Measurements from ENCODE around the gene GPANK1. TPM values are rescaled to one million over a fixed set of nuclear protein-coding genes. Genes with fewer than 3 reads are reported as not detected.

The GPANK1 gene
- total and polyA plus RNA-seq, 2 of the 13 experiments (the other 11 are each of a cell fraction or from before 2014, with no cell fraction given): 15.4 to 22.8 TPM

GRCh38 chr6:31633447-31633846 lies 31.4 kb downstream of the GPANK1 start:
- no peak overlapping the region for H3K27ac ChIP-seq (ENCODE audit: extremely low read length, insufficient read depth, low read length)
- peaks cover 62 to 89% of the 10 kb centered on the region in 2 experiments for H3K36me3 ChIP-seq (replicated peaks in 1 of 2; ENCODE audit: control insufficient read depth in 1 of 2, insufficient read depth in 2 of 2, low read length in 2 of 2)

GRCh38 chr6:31632279-31632946 lies 32.4 kb downstream of the GPANK1 start:
- POLR2A ChIA-PET: interaction anchor here (0.6 to 2.4 kb wide), 4 partner anchors 11 to 201 kb away, joined by 4 to 9 read pairs (median 5); partner anchors contain the start of genes C6orf47 and PRRC2A
- TF ChIP-seq DZIP1 (CRISPR knock-in tag; IDR thresholded peaks at IDR 0.05) (no peak), AGO2 (optimal IDR thresholded peaks at IDR 0.05; ENCODE audit: low read depth, low read length) (peak; percentile 98), POLR2G (IDR thresholded peaks at IDR 0.05; ENCODE audit: low read depth, low read length) (peak; percentile 60; the same call in 1 of the 2 replicates), PBX2 (CRISPR knock-in tag; IDR thresholded peaks at IDR 0.05) (no peak), ZNF777 (CRISPR knock-in tag; IDR thresholded peaks at IDR 0.05) (no peak), KLF6 (CRISPR knock-in tag; IDR thresholded peaks at IDR 0.05) (no peak), FLYWCH1 (CRISPR knock-in tag; IDR thresholded peaks at IDR 0.05) (no peak), ARNT (IDR thresholded peaks at IDR 0.05) (no peak), EEA1 (CRISPR knock-in tag; IDR thresholded peaks at IDR 0.05; ENCODE audit: borderline replicate concordance) (no peak), ZNF576 (CRISPR knock-in tag; IDR thresholded peaks at IDR 0.05) (no peak), KDM1A (CRISPR knock-in tag; IDR thresholded peaks at IDR 0.05) (no peak)

More at GRCh38 chr6:31633447-31633846, 31.4 kb downstream of the GPANK1 start:
- Histone ChIP-seq H2AFZ (ENCODE audit: low read length) (no peak overlapping the region), H3K79me2 (ENCODE audit: insufficient read depth, low read length) (no peaks in the 10 kb centered on the region), H3K27me3 (ENCODE audit: control insufficient read depth in 1 of 2, insufficient read depth in 2 of 2, low read length in 2 of 2) (no peaks in the 10 kb centered on the region), H4K20me1 (ENCODE audit: insufficient read depth, low read length) (no peaks in the 10 kb centered on the region; the same call in 1 of the 2 replicates), H3K4me2 (ENCODE audit: low read depth, low read length) (no peak overlapping the region), H3K9ac (ENCODE audit: insufficient read depth, low read depth, low read length) (no peak overlapping the region), H3K4me1 (ENCODE audit: insufficient read depth, low read length) (no peaks in the 10 kb centered on the region), H3K4me3 (replicated peaks in 1 of 3; ENCODE audit: insufficient read depth in 1 of 3, low read depth in 2 of 3, low read length in 3 of 3) (no peak overlapping the region), H3K9me3 (ENCODE audit: low read length) (no peaks in the 10 kb centered on the region)
- WGBS (ENCODE audit: low lambda C conversion rate): 97% methylated on average over 7 of the region's 7 CpGs
- BruUV-seq (replicated peaks): no TSS peak
- TF ChIP-seq ZNF577 (CRISPR knock-in tag; IDR thresholded peaks at IDR 0.05; ENCODE audit: borderline replicate concordance, low read depth) (no peak), AGO2 (optimal IDR thresholded peaks at IDR 0.05; ENCODE audit: low read depth, low read length) (peak; percentile 80), POLR2AphosphoS5 (IDR thresholded peaks at IDR 0.05; ENCODE audit: low read depth, low read length) (0 out of 2 replicates have a peak, but pooled peaks have one; percentile 14), FOXK2 (IDR thresholded peaks at IDR 0.05) (no peak), HDAC6 (IDR thresholded peaks at IDR 0.05; ENCODE audit: low read depth, low read length) (no peak), MIER2 (CRISPR knock-in tag; IDR thresholded peaks at IDR 0.05) (no peak), ZNF160 (CRISPR knock-in tag; IDR thresholded peaks at IDR 0.05) (no peak), RBM22 (optimal IDR thresholded peaks at IDR 0.05; ENCODE audit: low read length) (peak; percentile 31), ZNF225 (CRISPR knock-in tag; IDR thresholded peaks at IDR 0.05) (0 out of 2 replicates have a peak, but pooled peaks have one; percentile 60), MEIS1 (CRISPR knock-in tag; IDR thresholded peaks at IDR 0.05; ENCODE audit: borderline replicate concordance) (no peak), ZSCAN30 (CRISPR knock-in tag; IDR thresholded peaks at IDR 0.05) (no peak)
- ChIA-PET POLR2A (interaction anchor here (1.2 to 3.4 kb wide), 7 partner anchors 10 to 27 kb away, joined by 3 to 20 read pairs (median 5); partner anchors contain the start of genes BAG6, C6orf47 and PRRC2A), CTCF (ENCODE audit: low intra/inter-chr PET ratio, low total read pairs) (no interaction called here)
- no peak for DNase-seq (ENCODE audit: low spot score)
- in situ Hi-C loops (cut with HindIII; ENCODE audit: extremely low pct_ligation_motif_present, low pct_unique_long_range_greater_than_20kb): no loop called here
- no peak for ATAC-seq
- intact Hi-C loops (cut with micrococcal nuclease; ENCODE audit: unreplicated experiment): no loop called here
- no peak for FAIRE-seq

More at GRCh38 chr6:31632279-31632946, 32.4 kb downstream of the GPANK1 start:
- FAIRE-seq (no peak), ATAC-seq (no peak), DNase-seq (ENCODE audit: low spot score) (no peak)
- Histone ChIP-seq H3K36me3 (replicated peaks in 1 of 2; ENCODE audit: control insufficient read depth in 1 of 2, insufficient read depth in 2 of 2, low read length in 2 of 2) (peaks cover 70 to 99% of the 10 kb centered on the region in 2 experiments), H3K4me1 (ENCODE audit: insufficient read depth, low read length) (no peaks in the 10 kb centered on the region), H2AFZ (ENCODE audit: low read length) (no peak overlapping the region), H3K9ac (ENCODE audit: insufficient read depth, low read depth, low read length) (no peak overlapping the region), H3K9me3 (ENCODE audit: low read length) (no peaks in the 10 kb centered on the region), H4K20me1 (ENCODE audit: insufficient read depth, low read length) (no peaks in the 10 kb centered on the region), H3K27ac (ENCODE audit: extremely low read length, insufficient read depth, low read length) (no peak overlapping the region), H3K27me3 (ENCODE audit: control insufficient read depth in 1 of 2, insufficient read depth in 2 of 2, low read length in 2 of 2) (no peaks in the 10 kb centered on the region), H3K4me2 (ENCODE audit: low read depth, low read length) (no peak overlapping the region), H3K79me2 (ENCODE audit: insufficient read depth, low read length) (no peaks in the 10 kb centered on the region), H3K4me3 (replicated peaks in 1 of 3; ENCODE audit: insufficient read depth in 1 of 3, low read depth in 2 of 3, low read length in 3 of 3) (no peak overlapping the region)
- BruUV-seq (replicated peaks): no TSS peak
- WGBS (ENCODE audit: low lambda C conversion rate): 97% methylated on average over 26 of the region's 26 CpGs
- CTCF ChIA-PET (ENCODE audit: low intra/inter-chr PET ratio, low total read pairs): no interaction called here
- in situ Hi-C loops (cut with HindIII; ENCODE audit: extremely low pct_ligation_motif_present, low pct_unique_long_range_greater_than_20kb) (no loop called here), intact Hi-C loops (cut with micrococcal nuclease; ENCODE audit: unreplicated experiment) (no loop called here)

All from HepG2 (cell line).